Suprapubic skin (tissue), 4 donors: ENCODE measurements around the gene GSAP.

ENCODE experiments used
- CTCF ChIP-seq, 2 donors: fragments of 200-600 bp in 1 of 2; fragments of 450-650 bp in 1 of 2; sonication (generic) in 1 of 2; IDR thresholded peaks; one replicate each; pipeline ENCODE4 v1.5.1; 2016 to 2019; ENCODE audit warnings: antibody characterized with exemption in 2 of 2, mild to moderate bottlenecking in 1 of 2, moderate library complexity in 1 of 2
- EP300 ChIP-seq: sonication (generic); formaldehyde crosslinking; IDR thresholded peaks from one replicate; pipeline ENCODE4 v1.6.1; 2017; ENCODE audit warnings: antibody characterized with exemption
- POLR2A ChIP-seq, 2 donors: fragments of 450-650 bp; IDR thresholded peaks; one replicate each; pipeline ENCODE4 v1.6.1; 2017; ENCODE audit warnings: antibody characterized with exemption in 2 of 2, mild to moderate bottlenecking in 2 of 2, moderate library complexity in 2 of 2
- POLR2AphosphoS5 ChIP-seq, 3 donors: sonication (generic); formaldehyde crosslinking; IDR thresholded peaks; one replicate each; pipeline ENCODE4 v1.6.1; 2017; ENCODE audit warnings: antibody characterized with exemption in 3 of 3

GRCh38 chr7:77399816-77400215 is 16.3 kb downstream of the GSAP start:
- TF ChIP-seq EP300 (no peak), CTCF (IDR thresholded peaks at IDR 0.05) (no peak), POLR2A (IDR thresholded peaks at IDR 0.05) (no peak), POLR2AphosphoS5 (IDR thresholded peaks at IDR 0.05) (no peak)
